DMS53 treated with DMSO at 0.1 percent for 48 hours (cell line): Measurements from ENCODE around the gene KRT31.
"Not testable (repeated sequence)": the region's sequence is repeated elsewhere in the genome, so short reads cannot be mapped to it uniquely, and the experiment has no call there.

ENCODE experiments used
- DNase-seq: peaks from one replicate; lab custom pipeline; 2025; ENCODE audit not compliant: unreplicated experiment; lab: John Stamatoyannopoulos, UW

The KRT31 gene

DNA sequence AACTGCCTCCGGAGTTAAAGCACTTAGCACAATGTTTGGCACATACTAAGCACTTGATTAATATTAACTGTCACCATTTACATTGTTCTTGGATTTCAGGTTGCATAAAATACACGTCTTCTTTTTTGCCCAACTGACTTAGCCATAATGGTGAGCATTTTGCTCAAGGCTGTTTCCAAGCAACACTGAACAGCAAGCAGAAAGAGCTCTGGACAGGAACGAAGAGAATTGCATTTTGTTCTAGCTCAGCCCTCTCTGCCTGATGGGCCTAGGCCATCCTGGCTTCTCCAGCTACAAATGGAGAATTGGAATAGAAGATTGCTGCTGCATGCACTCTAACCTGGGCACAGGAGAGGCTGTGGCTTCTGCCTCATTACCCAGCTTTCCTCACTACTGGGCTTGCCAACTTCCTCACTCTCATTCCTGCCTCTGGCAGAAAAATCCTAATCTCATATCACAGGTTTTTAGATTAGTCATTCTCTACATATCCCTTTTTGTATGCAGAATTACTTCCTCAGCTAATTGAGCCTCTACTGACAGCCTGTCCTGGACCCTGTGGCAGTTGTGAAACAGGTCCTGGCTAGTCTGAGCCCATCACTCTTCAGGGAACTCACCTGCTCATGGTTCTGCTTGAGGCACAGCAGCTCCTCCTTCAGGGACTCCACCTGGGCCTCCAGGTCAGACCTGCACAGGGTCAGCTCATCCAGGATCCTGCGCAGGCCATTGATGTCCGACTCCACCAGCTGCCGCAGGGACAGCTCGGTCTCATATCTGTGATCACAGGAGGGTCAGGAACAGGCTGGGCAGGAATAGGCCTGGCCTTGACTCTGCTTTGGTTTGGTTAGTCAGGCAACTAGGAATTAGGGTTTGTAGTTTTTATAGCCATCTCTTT is 49.3 kb downstream of the KRT31 start:
- no peak for DNase-seq

GRCh38 chr17:41346421-41346820 is 51.0 kb downstream of the KRT31 start:
- DNase-seq = not testable (repeated sequence)

DNA sequence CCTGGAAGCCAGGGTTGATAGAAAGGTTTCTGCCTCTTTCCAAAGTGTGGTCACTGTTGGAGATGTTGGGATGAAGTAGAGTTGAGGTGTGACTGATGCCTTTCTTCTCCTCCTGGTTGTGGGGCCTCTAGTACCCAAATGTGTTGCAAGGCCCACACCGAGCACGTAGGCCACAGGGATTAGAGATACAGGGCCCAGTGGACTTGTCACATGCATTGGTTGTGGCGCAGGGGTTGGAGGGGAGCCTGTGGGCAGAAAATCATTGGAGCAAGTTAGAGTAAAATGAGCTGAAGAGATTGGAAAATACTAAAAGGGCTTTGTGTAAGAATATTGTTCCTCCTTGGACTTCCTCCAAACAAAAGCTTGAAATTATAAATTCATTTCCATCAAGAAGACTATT is 51.4 kb downstream of the KRT31 start:
- no peak for DNase-seq
